Measurements from ENCODE around the gene CDH2.

Gene CDH2

DNA sequence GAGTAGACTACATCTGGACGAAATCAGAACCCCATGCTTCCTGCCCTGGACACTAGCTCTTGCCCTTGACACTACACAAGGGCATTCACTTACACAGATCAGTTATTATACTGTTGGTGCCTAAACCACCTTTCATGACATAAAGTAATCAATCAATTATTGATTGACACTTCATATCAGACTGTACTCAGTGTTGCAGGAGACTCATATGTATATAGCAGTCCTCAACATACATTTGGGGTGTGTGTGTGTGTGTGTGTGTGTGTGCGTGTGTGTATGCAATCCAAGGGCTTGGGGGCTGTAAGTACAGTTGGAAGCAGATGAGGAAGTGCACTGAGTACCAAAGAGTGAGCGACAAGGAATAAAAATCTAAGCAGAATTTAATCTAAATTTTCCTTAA lies 5.1 kb downstream of the CDH2 start:
- TF ChIP-seq, protein P1, sequence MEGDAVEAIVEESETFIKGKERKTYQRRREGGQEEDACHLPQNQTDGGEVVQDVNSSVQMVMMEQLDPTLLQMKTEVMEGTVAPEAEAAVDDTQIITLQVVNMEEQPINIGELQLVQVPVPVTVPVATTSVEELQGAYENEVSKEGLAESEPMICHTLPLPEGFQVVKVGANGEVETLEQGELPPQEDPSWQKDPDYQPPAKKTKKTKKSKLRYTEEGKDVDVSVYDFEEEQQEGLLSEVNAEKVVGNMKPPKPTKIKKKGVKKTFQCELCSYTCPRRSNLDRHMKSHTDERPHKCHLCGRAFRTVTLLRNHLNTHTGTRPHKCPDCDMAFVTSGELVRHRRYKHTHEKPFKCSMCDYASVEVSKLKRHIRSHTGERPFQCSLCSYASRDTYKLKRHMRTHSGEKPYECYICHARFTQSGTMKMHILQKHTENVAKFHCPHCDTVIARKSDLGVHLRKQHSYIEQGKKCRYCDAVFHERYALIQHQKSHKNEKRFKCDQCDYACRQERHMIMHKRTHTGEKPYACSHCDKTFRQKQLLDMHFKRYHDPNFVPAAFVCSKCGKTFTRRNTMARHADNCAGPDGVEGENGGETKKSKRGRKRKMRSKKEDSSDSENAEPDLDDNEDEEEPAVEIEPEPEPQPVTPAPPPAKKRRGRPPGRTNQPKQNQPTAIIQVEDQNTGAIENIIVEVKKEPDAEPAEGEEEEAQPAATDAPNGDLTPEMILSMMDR (IDR thresholded peaks at IDR 0.05; ENCODE audit: low read length, missing control alignments), result no peak
- no peak overlapping the region for H3K4me3 ChIP-seq (replicated peaks; ENCODE audit: low read depth, low read length)
- no peak for DNase-seq (ENCODE audit: low read depth)

DNA sequence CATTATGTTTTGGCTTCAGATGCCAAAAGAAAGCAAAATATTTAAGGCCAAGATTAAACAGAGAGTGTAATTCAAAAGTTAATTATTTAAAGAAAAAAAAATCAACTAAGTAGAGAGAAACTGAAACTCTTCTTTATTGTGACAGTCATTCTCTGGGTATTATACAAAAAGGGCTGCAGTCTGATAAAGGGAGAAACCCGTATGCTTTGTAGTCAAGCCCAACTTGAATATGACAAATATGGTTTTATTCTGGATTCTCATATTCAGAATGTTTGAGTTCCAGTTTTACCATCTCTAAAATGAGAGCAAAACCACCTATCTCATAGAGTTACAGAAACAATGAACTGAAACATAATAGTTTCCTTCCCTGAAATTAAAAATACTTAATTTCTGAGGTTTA lies 8.2 kb downstream of the CDH2 start:
- DNase-seq (ENCODE audit: low read depth), result no peak
- H3K4me3 ChIP-seq (replicated peaks; ENCODE audit: low read depth, low read length), result no peak overlapping the region
- TF ChIP-seq, protein P1 (IDR thresholded peaks at IDR 0.05; ENCODE audit: low read length, missing control alignments), result no peak

DNA sequence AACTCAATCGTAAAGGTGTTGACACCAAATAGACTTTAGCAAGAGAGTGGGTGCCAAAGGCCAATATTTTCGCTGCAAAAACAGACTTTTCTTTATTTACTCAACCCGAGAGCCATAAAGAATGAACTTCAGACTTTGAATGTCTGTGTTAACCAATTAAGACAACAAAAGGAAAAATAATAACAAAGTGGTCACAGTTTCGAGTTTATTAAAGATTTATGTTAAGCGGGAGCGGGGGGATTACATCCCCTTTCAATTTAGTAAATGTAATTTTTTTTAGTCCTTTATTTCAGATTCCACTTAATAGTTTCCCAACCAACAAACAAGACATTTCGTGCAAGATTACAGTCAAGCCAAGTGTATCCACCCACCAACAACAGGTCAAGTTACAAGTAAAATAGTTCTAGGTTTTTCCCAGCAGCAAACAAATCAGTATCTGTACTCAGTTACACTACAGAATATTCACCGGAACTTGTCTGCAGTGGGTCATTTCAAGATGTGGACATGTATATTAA lies 9.0 kb downstream of the CDH2 start:
- no peak overlapping the region for H3K4me3 ChIP-seq (replicated peaks; ENCODE audit: low read depth, low read length)
- no peak for DNase-seq (ENCODE audit: low read depth)
- TF ChIP-seq, protein P1 (IDR thresholded peaks at IDR 0.05; ENCODE audit: low read length, missing control alignments), result no peak

DNA sequence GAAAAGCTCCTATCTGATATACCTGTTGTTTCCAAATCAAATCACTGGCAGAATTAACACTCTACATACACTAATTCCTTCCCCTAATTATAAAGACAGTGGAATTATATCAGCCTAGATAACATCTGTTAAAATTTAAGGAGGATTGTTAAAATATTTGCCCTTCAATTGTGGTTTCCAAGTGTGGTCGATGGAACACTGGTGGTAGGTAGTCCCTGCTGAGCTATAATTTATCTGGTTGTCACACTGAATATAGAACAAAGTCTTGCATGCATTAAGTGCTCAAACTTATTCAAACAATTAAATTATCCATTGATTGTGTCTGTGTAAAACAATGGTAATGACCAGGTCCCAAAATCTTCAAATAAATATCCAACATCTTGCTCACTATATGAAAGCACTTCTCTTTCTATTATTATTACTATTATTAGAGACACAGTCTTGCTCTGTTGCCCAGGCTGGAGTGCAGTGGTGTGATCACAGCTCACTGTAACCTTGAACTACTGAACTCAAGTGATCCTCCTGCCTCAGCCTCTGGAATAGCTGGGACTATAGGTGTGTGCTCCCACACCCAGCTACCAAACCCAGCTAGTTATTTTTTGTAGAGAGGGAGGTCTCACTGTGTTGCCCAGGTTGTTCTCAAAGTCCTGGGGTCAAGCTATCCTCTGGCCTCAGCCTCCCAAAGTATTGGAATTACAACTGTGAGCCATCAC lies 12.0 kb downstream of the CDH2 start:
- no peak for DNase-seq (ENCODE audit: low read depth)
- TF ChIP-seq, protein P1 (IDR thresholded peaks at IDR 0.05; ENCODE audit: low read length, missing control alignments), result no peak

DNA sequence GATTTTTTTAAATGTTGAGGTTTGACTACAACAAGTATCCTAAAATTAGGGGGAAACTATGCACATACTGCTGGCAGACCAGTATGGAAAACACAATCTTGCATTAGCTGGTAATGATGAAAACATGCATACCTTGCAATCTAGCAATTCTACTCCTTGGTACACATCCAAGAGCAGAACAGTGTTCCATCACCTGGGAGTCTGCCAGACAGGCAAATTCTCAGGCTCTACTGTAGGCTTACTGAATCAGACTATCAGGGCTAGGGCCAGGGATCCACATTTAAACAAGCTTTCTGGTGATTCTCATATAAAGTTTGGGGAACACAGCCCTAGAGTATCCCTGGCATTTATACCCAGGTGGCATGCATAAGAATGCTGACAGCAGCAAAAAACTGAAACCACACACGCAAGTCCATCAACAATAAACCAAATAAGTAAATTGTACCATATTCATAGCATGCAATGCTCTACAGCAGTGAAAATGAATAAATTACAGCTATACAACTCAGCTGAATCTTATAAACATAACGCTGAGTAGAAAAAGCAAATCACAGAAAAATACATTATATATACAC lies 13.6 kb downstream of the CDH2 start:
- TF ChIP-seq, protein P1 (IDR thresholded peaks at IDR 0.05; ENCODE audit: low read length, missing control alignments), result no peak

More for the DNA sequence above, 12.0 kb downstream of the CDH2 start:
- no peak overlapping the region for H3K4me3 ChIP-seq (replicated peaks; ENCODE audit: low read depth, low read length)

DNA sequence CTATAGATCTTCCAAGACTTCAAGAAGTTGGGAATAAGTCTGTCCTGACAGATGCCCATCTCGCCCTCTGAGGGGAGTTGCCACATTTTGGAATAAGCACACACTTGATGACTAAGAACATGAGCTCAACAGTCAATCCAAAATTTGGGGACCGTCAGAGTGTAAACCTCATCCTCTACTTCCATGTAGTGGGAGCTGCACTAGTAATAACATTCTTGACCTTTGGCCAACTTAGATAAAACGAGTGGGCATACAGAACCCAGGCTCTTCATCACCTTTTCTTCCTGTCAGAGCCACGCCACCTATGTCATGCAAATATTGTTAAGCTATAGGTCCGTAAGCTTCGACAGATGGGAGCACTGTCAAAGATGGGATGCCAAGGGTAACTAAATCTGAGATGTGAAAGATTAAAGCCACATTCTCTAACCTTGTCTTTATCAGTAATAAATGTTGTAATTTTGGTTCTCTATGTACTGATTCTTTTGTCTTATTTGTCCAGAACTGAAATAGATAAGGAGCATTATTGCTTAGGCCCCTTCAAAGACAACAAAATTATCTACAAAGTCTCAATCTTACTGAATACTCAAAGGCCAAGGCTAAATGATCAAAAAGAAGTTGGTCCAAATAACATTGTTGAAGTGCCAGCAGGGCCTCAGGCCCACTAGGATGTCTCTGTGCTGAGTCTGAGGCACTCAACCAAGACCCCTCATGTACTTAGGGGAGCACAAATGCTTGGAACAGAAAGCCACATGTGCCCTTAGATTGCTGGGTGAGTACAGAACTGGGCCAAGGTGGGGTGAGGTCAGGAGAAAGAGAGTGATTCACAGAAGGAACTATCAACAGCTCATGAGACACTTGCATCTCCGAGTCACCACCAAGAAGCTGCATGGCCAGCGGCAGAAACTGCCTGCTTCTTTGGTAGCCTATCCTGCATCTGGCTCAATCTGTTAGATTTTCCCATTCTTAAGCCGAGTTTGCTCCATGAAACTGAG lies 15.0 kb downstream of the CDH2 start:
- no peak overlapping the region for H3K4me3 ChIP-seq (replicated peaks; ENCODE audit: low read depth, low read length)
- DNase-seq (ENCODE audit: low read depth), result no peak
- TF ChIP-seq, protein P1 (IDR thresholded peaks at IDR 0.05; ENCODE audit: low read length, missing control alignments), result no peak

More for the DNA sequence above, 13.6 kb downstream of the CDH2 start:
- DNase-seq (ENCODE audit: low read depth), result peak; percentile 80
- no peak overlapping the region for H3K4me3 ChIP-seq (replicated peaks; ENCODE audit: low read depth, low read length)

All from fibroblast of pulmonary artery (primary cell).